ENCODE results near the gene AQP7.

- TF ChIP-seq CTCF (conservative IDR thresholded peaks at IDR 0.05; ENCODE audit: low read depth, low read length): no peak
- TF ChIP-seq EZH2 (IDR thresholded peaks at IDR 0.05; ENCODE audit: low read length, unreplicated experiment): no peak
Measured at GRCh38 chr9:33407061-33407460, 4.7 kb upstream of the AQP7 start.
